H1 (cell line): ENCODE data around the gene MTAP. TPM values are rescaled to one million over a fixed set of nuclear protein-coding genes. Genes with fewer than 3 reads are reported as not detected.

ENCODE experiments used
- CTCF ChIA-PET: fragments of 300-600 bp; sonication (Branson Sonifier 250); formaldehyde crosslinking; loops from one replicate; lab custom pipeline; 2021; ENCODE audit not compliant: partially characterized antibody; lab: Charles Lee
- POLR2A ChIA-PET: fragments of 300-600 bp; sonication (Branson Sonifier 250); formaldehyde crosslinking; loops from one replicate; lab custom pipeline; 2021; ENCODE audit warnings: inconsistent platforms; ENCODE audit not compliant: partially characterized antibody; lab: Charles Lee
- DNase-seq, 2 experiments: peaks; one replicate each; pipeline versions ENCODE4 v3.0.0 to v3.0.0-alpha.2; 2010 to 2022; ENCODE audit warnings: low spot score in 2 of 2, low read depth in 1 of 2, mixed read lengths in 1 of 2
- FAIRE-seq: peaks from 2 replicates; lab custom pipeline; 2011; peaks lifted over from hg19 to GRCh38; lab: Jason Lieb, UNC
- H2AFZ ChIP-seq: 2 replicates; pipeline ENCODE4 v1.8.1; 2012; ENCODE audit warnings: low read length, inconsistent platforms
- H2AK5ac ChIP-seq: 2 replicates; pipeline ENCODE4 v1.6.1; 2013; ENCODE audit warnings: low read depth, low read length
- H2BK120ac ChIP-seq: replicated peaks from 2 replicates; pipeline ENCODE3; 2013; ENCODE audit warnings: low read depth, low read length, inconsistent platforms
- H2BK12ac ChIP-seq: 2 replicates; pipeline ENCODE4 v1.6.1; 2013; ENCODE audit warnings: low read depth, low read length
- H2BK15ac ChIP-seq: 2 replicates; pipeline ENCODE4 v1.6.1; 2013; ENCODE audit warnings: low read length
- H2BK20ac ChIP-seq: 2 replicates; pipeline ENCODE4 v1.6.1; 2013; ENCODE audit warnings: low read length
- H2BK5ac ChIP-seq: 2 replicates; pipeline ENCODE4 v1.6.1; 2013; ENCODE audit warnings: low read depth, low read length
- H3K14ac ChIP-seq: 2 replicates; pipeline ENCODE4 v1.6.1; 2013; ENCODE audit warnings: inconsistent platforms; ENCODE audit not compliant: insufficient read length
- H3K18ac ChIP-seq: 2 replicates; pipeline ENCODE4 v1.6.1; 2013; ENCODE audit warnings: low read length; ENCODE audit errors: extremely low read depth
- H3K23ac ChIP-seq: 2 replicates; pipeline ENCODE4 v1.6.1; 2013; ENCODE audit warnings: inconsistent platforms; ENCODE audit not compliant: insufficient read length
- H3K23me2 ChIP-seq: 2 replicates; pipeline ENCODE4 v1.6.1; 2013; ENCODE audit warnings: low read depth, low read length
- H3K27ac ChIP-seq: 2 replicates; pipeline ENCODE4 v1.6.1; 2011; ENCODE audit warnings: low read depth, low read length, inconsistent platforms
- H3K27me3 ChIP-seq, 4 experiments: replicated peaks in 1 of 4; 1 replicate in 1 of 4; 2 replicates in 3 of 4; pipeline versions ENCODE4 v1.6.1 to v1.8.1; 2011 to 2013; ENCODE audit warnings: low read length in 3 of 4, mild to moderate bottlenecking in 3 of 4, inconsistent platforms in 2 of 4, mixed read lengths in 2 of 4, moderate library complexity in 1 of 4; ENCODE audit not compliant: control insufficient read depth in 3 of 4, insufficient read depth in 3 of 4; ENCODE audit errors: extremely low read depth in 1 of 4
- H3K36me3 ChIP-seq, 4 experiments: 2 replicates each; pipeline versions ENCODE4 v1.6.1 to v1.8.1; 2011 to 2013; ENCODE audit warnings: mild to moderate bottlenecking in 4 of 4, low read length in 3 of 4, moderate library complexity in 2 of 4, control low read depth in 1 of 4, inconsistent platforms in 1 of 4; ENCODE audit not compliant: insufficient read depth in 4 of 4, control insufficient read depth in 2 of 4
- H3K4ac ChIP-seq: replicated peaks from 2 replicates; pipeline ENCODE3; 2013; ENCODE audit warnings: low read length, low read depth, mixed read lengths, inconsistent platforms; ENCODE audit not compliant: insufficient read length
- H3K4me1 ChIP-seq, 4 experiments: replicated peaks in 1 of 4; 1 replicate in 1 of 4; 2 replicates in 3 of 4; pipeline versions ENCODE4 v1.6.1 to v1.8.1; 2011 to 2013; ENCODE audit warnings: low read length in 3 of 4, inconsistent platforms in 2 of 4, mixed read lengths in 1 of 4; ENCODE audit not compliant: insufficient read depth in 4 of 4, control insufficient read depth in 3 of 4
- H3K4me2 ChIP-seq, 2 experiments: 2 replicates each; pipeline versions ENCODE4 v1.6.1 to v1.8.1; 2011 to 2013; ENCODE audit warnings: low read depth in 2 of 2, low read length in 2 of 2, control low read depth in 1 of 2, inconsistent platforms in 1 of 2, mild to moderate bottlenecking in 1 of 2; ENCODE audit not compliant: insufficient read depth in 1 of 2
- H3K4me3 ChIP-seq, 4 experiments: fragments of 200-600, 300-600 bp in 1 of 4; sonication (generic), shearing (Covaris generic), sonication (Bioruptor Twin) in 1 of 4; 2 replicates each; pipeline versions ENCODE4 v1.5.1 to v1.8.1; 2011 to 2016; ENCODE audit warnings: low read length in 4 of 4, low read depth in 3 of 4, control low read depth in 2 of 4, inconsistent platforms in 2 of 4, mild to moderate bottlenecking in 2 of 4, mixed read lengths in 1 of 4, moderate library complexity in 1 of 4; ENCODE audit not compliant: insufficient read depth in 2 of 4; ENCODE audit errors: extremely low read depth in 1 of 4
- H3K56ac ChIP-seq: replicated peaks from 2 replicates; pipeline ENCODE3; 2013; ENCODE audit warnings: low read depth, mild to moderate bottlenecking, mixed read lengths, low read length, inconsistent platforms; ENCODE audit not compliant: insufficient read length
- H3K79me1 ChIP-seq: 2 replicates; pipeline ENCODE4 v1.6.1; 2013; ENCODE audit warnings: low read depth, low read length, control low read depth
- H3K79me2 ChIP-seq, 2 experiments: 2 replicates each; pipeline versions ENCODE4 v1.6.1 to v1.8.1; 2012 to 2013; ENCODE audit warnings: low read length in 2 of 2, mild to moderate bottlenecking in 2 of 2, inconsistent platforms in 1 of 2; ENCODE audit not compliant: insufficient read depth in 2 of 2, control insufficient read depth in 1 of 2
- H3K9ac ChIP-seq, 4 experiments: replicated peaks in 1 of 4; 1 replicate in 1 of 4; 2 replicates in 3 of 4; pipeline versions ENCODE4 v1.6.1 to v1.8.1; 2011 to 2013; ENCODE audit warnings: low read depth in 3 of 4, low read length in 3 of 4, control low read depth in 2 of 4, mild to moderate bottlenecking in 2 of 4, moderate library complexity in 2 of 4, inconsistent platforms in 1 of 4; ENCODE audit errors: extremely low read depth in 1 of 4
- H3K9me3 ChIP-seq, 2 experiments: 2 replicates each; pipeline versions ENCODE4 v1.6.1 to v1.8.1; 2012 to 2013; ENCODE audit warnings: mild to moderate bottlenecking in 2 of 2, moderate library complexity in 2 of 2, control low read depth in 1 of 2, inconsistent platforms in 1 of 2, low read depth in 1 of 2, low read length in 1 of 2, mixed read lengths in 1 of 2; ENCODE audit not compliant: insufficient read depth in 2 of 2
- H4K20me1 ChIP-seq, 2 experiments: replicated peaks in 1 of 2; 2 replicates each; pipeline versions ENCODE3 to v1.8.1; 2011 to 2013; ENCODE audit warnings: inconsistent platforms in 2 of 2, low read length in 2 of 2, mild to moderate bottlenecking in 1 of 2; ENCODE audit not compliant: insufficient read depth in 2 of 2, control insufficient read depth in 1 of 2
- H4K5ac ChIP-seq: 2 replicates; pipeline ENCODE4 v1.6.1; 2013; ENCODE audit warnings: low read length, low read depth, mixed read lengths, inconsistent platforms; ENCODE audit not compliant: insufficient read length
- H4K8ac ChIP-seq: 2 replicates; pipeline ENCODE4 v1.8.0; 2013; ENCODE audit warnings: mild to moderate bottlenecking, moderate library complexity, low read length, inconsistent platforms; ENCODE audit not compliant: insufficient read depth; ENCODE audit errors: extremely low read depth
- H4K91ac ChIP-seq: replicated peaks from 2 replicates; pipeline ENCODE3; 2013; ENCODE audit warnings: low read length, mixed read lengths, inconsistent platforms; ENCODE audit not compliant: insufficient read length
- BCL11A ChIP-seq, 2 experiments: IDR thresholded peaks; one replicate each; pipeline ENCODE4 v1.6.1; 2011; ENCODE audit warnings: low read depth in 2 of 2, low read length in 2 of 2, mild to moderate bottlenecking in 2 of 2
- BRCA1 ChIP-seq: IDR thresholded peaks from 2 replicates; pipeline ENCODE4 v1.6.1; 2012; ENCODE audit warnings: low read depth, low read length, improper control_type of control experiment
- CBX8 ChIP-seq: fragments of 300-800, 300-1000 bp; sonication (generic); IDR thresholded peaks from 2 replicates; pipeline ENCODE4 v1.7.1; 2016; ENCODE audit warnings: low read depth, low read length, borderline replicate concordance
- CEBPB ChIP-seq: IDR thresholded peaks from 2 replicates; pipeline ENCODE4 v1.6.1; 2012; ENCODE audit warnings: low read depth, low read length
- CHD2 ChIP-seq: IDR thresholded peaks from 2 replicates; pipeline ENCODE4 v1.6.1; 2012; ENCODE audit warnings: low read length, improper control_type of control experiment
- EGR1 ChIP-seq: IDR thresholded peaks from 2 replicates; pipeline ENCODE4 v1.6.1; 2011; ENCODE audit warnings: low read depth, low read length, borderline replicate concordance
- HDAC6 ChIP-seq: IDR thresholded peaks from one replicate; pipeline ENCODE4 v1.7.1; 2012; ENCODE audit warnings: low read depth, mild to moderate bottlenecking, inconsistent platforms, low read length, moderate library complexity
- JUN ChIP-seq: IDR thresholded peaks from 2 replicates; pipeline ENCODE4 v1.6.1; 2011; ENCODE audit warnings: low read depth, mild to moderate bottlenecking, improper control_type of control experiment, low read length
- MAFK ChIP-seq: IDR thresholded peaks from 2 replicates; pipeline ENCODE4 v1.6.1; 2012; ENCODE audit warnings: low read depth, mild to moderate bottlenecking, improper control_type of control experiment, low read length
- MAX ChIP-seq: IDR thresholded peaks from 2 replicates; pipeline ENCODE4 v1.6.1; 2012; ENCODE audit warnings: inconsistent platforms
- NRF1 ChIP-seq: IDR thresholded peaks from 2 replicates; pipeline ENCODE4 v1.6.1; 2011; ENCODE audit warnings: mild to moderate bottlenecking, low read depth, low read length, improper control_type of control experiment
- RXRA ChIP-seq: IDR thresholded peaks from 2 replicates; pipeline ENCODE4 v1.6.1; 2011; ENCODE audit warnings: low read depth, mild to moderate bottlenecking, low read length, moderate library complexity; ENCODE audit not compliant: insufficient read depth
- SIRT6 ChIP-seq: IDR thresholded peaks from one replicate; pipeline ENCODE4 v1.7.1; 2012; ENCODE audit warnings: low read length, inconsistent platforms
- SP1 ChIP-seq: IDR thresholded peaks from 2 replicates; pipeline ENCODE4 v1.6.1; 2011; ENCODE audit warnings: low read depth, low read length
- SRF ChIP-seq: IDR thresholded peaks from 2 replicates; pipeline ENCODE4 v1.6.1; 2011; ENCODE audit warnings: mild to moderate bottlenecking, low read depth, low read length, moderate library complexity
- TEAD4 ChIP-seq: IDR thresholded peaks from 2 replicates; pipeline ENCODE4 v1.6.1; 2012; ENCODE audit warnings: low read depth, low read length, inconsistent platforms, mixed read lengths
- WGBS, 2 experiments: shearing (Covaris generic) in 1 of 2; methylation state at CpG; one replicate each; pipeline versions ENCODE4 v1.1.6 to v1.1.7; 2013 to 2015; ENCODE audit warnings: low lambda C conversion rate in 2 of 2, mixed read lengths in 2 of 2, inconsistent platforms in 1 of 2, low coverage in 1 of 2, missing lambda C conversion rate in 1 of 2; ENCODE audit not compliant: insufficient replicate concordance in 2 of 2, insufficient coverage in 1 of 2, insufficient read length in 1 of 2; ENCODE audit errors: extremely low coverage in 1 of 2, missing lambda C conversion rate in 1 of 2; 5-methylcytosine and 5-hydroxymethylcytosine counted together
- polyA plus RNA-seq, 7 experiments: library from polyadenylated mRNA; depleted of rRNA in 3 of 7; stranded (reverse) in 5 of 7; unstranded in 2 of 7; fragments of >200 nt in 5 of 7; fragments of 200-250 nt in 2 of 7; gene quantifications; 1 replicate in 5 of 7; 2 replicates in 1 of 7; 4 replicates in 1 of 7; pipeline versions ENCODE4 v1.2.1 to v1.2.3, GENCODE V29; 2011 to 2013; ENCODE audit warnings: missing spikeins in 2 of 7, mixed read lengths in 2 of 7
- total RNA-seq: library from RNA; stranded (reverse); fragmentation: NEBNext Ultra II Directional; extraction: Animal tissue kit (Norgen Biotek cat#: 25700); gene quantifications from 2 replicates; pipeline ENCODE4 v1.2.1, GENCODE V29; 2021

MTAP gene
- total and polyA plus RNA-seq, 2 of the 8 experiments (the other 6 are each of a cell fraction or from before 2014, with no cell fraction given), result 16.4 to 100 TPM

GRCh38 chr9:21766096-21766495, 36.3 kb upstream of the MTAP start:
- H2AK5ac ChIP-seq, result no peak overlapping the region
- H3K27ac ChIP-seq, result no peak overlapping the region
- no peaks in the 10 kb centered on the region for H3K79me2 ChIP-seq
- no peak overlapping the region for H4K91ac ChIP-seq
- H3K9me3 ChIP-seq, result no peaks in the 10 kb centered on the region
- no peak overlapping the region for H3K23ac ChIP-seq
- no peak overlapping the region for H4K8ac ChIP-seq
- H2BK15ac ChIP-seq, result no peak overlapping the region
- H2BK5ac ChIP-seq, result no peak overlapping the region
- no peak for FAIRE-seq
- no peak overlapping the region for H3K4ac ChIP-seq
- no peak overlapping the region for H3K9ac ChIP-seq
- no peaks in the 10 kb centered on the region for H3K4me1 ChIP-seq
- H3K79me1 ChIP-seq, result no peaks in the 10 kb centered on the region
- no peak for DNase-seq
- no peak overlapping the region for H3K4me2 ChIP-seq
- H2AFZ ChIP-seq, result no peak overlapping the region
- H3K36me3 ChIP-seq, result no peaks in the 10 kb centered on the region
- H4K20me1 ChIP-seq, result peaks cover 0 to under 1% of the 10 kb centered on the region in 2 experiments
- no peak overlapping the region for H2BK120ac ChIP-seq
- H3K27me3 ChIP-seq, result peaks cover 0 to 7% (median 3%) of the 10 kb centered on the region in 4 experiments; a peak in 4 of 7 replicates
- H4K5ac ChIP-seq, result no peak overlapping the region
- no peak overlapping the region for H3K18ac ChIP-seq
- no peak overlapping the region for H2BK12ac ChIP-seq
- no peak overlapping the region for H3K56ac ChIP-seq
- H3K23me2 ChIP-seq, result no peaks in the 10 kb centered on the region
- ChIA-PET POLR2A (no interaction called here), CTCF (no interaction called here)
- H2BK20ac ChIP-seq, result no peak overlapping the region
- 69% methylated on average over 2 of the region's 2 CpGs; no CpG with 5 or more reads in 1 of the 2 experiments for WGBS, 2 experiments
- H3K4me3 ChIP-seq, result no peak overlapping the region
- H3K14ac ChIP-seq, result no peak overlapping the region
- TF ChIP-seq MAX, result no peak
- no peak for TF ChIP-seq NRF1
- TF ChIP-seq SP1, result no peak
- TF ChIP-seq SIRT6, result no peak
- no peak for TF ChIP-seq JUN
- no peak for TF ChIP-seq MAFK
- TF ChIP-seq CEBPB, result no peak
- no peak for TF ChIP-seq TEAD4
- no peak for TF ChIP-seq BCL11A (IDR thresholded peaks at IDR 0.05; ENCODE audit: low read depth in 2 of 2, low read length in 2 of 2)
- no peak for TF ChIP-seq RXRA
- no peak for TF ChIP-seq HDAC6
- no peak for TF ChIP-seq EGR1
- TF ChIP-seq CBX8, result no peak
- TF ChIP-seq BRCA1, result no peak
- TF ChIP-seq SRF, result no peak
- TF ChIP-seq CHD2, result no peak
